GM18951 (cell line): ENCODE data around the gene MIEF2.
"Not testable (repeated sequence)": the region's sequence is repeated elsewhere in the genome, so short reads cannot be mapped to it uniquely, and the experiment has no call there.

ENCODE experiments used
- POLR2A ChIP-seq: IDR thresholded peaks from 4 replicates; pipeline ENCODE4 v1.6.1; 2011; ENCODE audit warnings: mild to moderate bottlenecking; ENCODE audit not compliant: insufficient read length, insufficient read depth; ENCODE audit errors: extremely low read depth
- in situ Hi-C: fragments of 300-500 bp; cut with MboI; formaldehyde crosslinking; loops from one replicate; pipeline ENCODE4 v1.12.0; 2022; ENCODE audit warnings: low sequenced_read_pairs, mixed read lengths, inconsistent platforms; ENCODE audit not compliant: unreplicated experiment

The MIEF2 gene

GRCh38 chr17:18260332-18261145, at the start of gene MIEF2:
Gene MIEF2, plus strand, starts transcription at chr17:18260662. Its CDS starts 2,059 bp downstream, at chr17:18262721.
- in situ Hi-C loops: no loop called here
- peak; percentile 57 for TF ChIP-seq POLR2A

GRCh38 chr17:18213666-18214270, 46.7 kb upstream of the MIEF2 start:
- no peak for TF ChIP-seq POLR2A
- in situ Hi-C loops: no loop called here

- in situ Hi-C loops: not testable (repeated sequence)
Measured at GRCh38 chr17:18216906-18217305, 43.6 kb upstream of the MIEF2 start.

- no peak for TF ChIP-seq POLR2A
- in situ Hi-C loops: no loop called here
Measured at GRCh38 chr17:18217412-18218015, 42.9 kb upstream of the MIEF2 start.

GRCh38 chr17:18218756-18219415, 41.6 kb upstream of the MIEF2 start:
- in situ Hi-C loops: no loop called here
- no peak for TF ChIP-seq POLR2A

- in situ Hi-C loops: no loop called here
Measured at GRCh38 chr17:18224053-18224386, 36.4 kb upstream of the MIEF2 start.

GRCh38 chr17:18224387-18225120, 35.9 kb upstream of the MIEF2 start:
- no peak for TF ChIP-seq POLR2A
- in situ Hi-C loops: no loop called here

More at GRCh38 chr17:18224053-18224386, 36.4 kb upstream of the MIEF2 start:
- no peak for TF ChIP-seq POLR2A

GRCh38 chr17:18225121-18225641, 35.3 kb upstream of the MIEF2 start, which contains the start of gene LLGL1:
Gene LLGL1, plus strand, starts transcription at chr17:18225635. Its CDS starts 48 bp downstream, at chr17:18225683.
- no peak for TF ChIP-seq POLR2A
- in situ Hi-C loops: no loop called here

GRCh38 chr17:18225642-18226283, 34.7 kb upstream of the MIEF2 start:
- in situ Hi-C loops: no loop called here
- TF ChIP-seq POLR2A: peak; percentile 39

- no peak for TF ChIP-seq POLR2A
- in situ Hi-C loops: no loop called here
Measured at GRCh38 chr17:18226284-18226945, 34.0 kb upstream of the MIEF2 start.

- in situ Hi-C loops: no loop called here
Measured at GRCh38 chr17:18227635-18228034, 32.8 kb upstream of the MIEF2 start.

More at GRCh38 chr17:18227635-18228034, 32.8 kb upstream of the MIEF2 start:
- TF ChIP-seq POLR2A: no peak
